Measurements from ENCODE around the gene LRPAP1.

DNA sequence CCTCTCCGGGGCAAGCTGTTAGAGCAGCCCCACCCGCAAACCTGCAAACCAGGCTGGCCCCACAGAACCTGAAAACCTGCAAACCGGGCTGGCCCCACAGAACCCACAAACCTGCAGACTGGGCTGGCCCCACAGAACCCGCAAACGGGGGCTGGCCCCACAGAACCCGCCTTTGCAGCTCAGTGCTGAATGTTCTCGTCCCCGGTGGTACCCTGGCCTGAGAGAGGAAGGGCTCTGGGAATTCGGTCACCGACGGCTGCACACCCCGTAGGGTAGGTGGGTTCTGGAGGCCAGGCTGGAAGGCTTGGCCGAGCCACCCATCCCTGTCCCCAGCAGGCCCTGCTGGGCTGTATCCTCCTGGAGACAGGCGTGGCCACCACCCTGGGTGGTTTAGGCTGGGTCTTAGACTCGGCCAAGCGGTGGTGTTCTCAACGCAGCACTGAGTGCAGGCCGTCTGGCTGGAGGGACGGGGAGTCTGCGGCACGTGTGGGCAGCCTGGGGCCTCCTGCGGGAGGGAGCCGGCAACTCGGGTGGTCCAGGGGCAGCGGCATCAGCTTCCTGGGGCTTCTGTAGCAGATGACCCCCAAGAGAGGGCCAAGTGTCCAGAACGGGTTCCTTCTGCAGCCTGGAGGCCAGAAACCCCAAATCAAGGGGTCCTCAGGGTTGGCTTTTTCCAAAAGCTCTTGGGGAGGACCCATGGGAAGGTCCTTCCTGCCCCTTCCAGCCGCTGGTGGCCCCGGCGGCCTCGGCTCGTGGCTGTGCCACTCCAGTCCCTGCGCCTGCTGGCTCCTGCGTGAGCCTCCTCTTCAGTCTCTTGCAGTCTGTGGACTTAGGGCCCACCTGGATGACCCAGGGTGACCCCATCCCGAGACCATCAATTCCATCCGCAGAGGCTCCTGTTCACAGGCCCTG is 53.5 kb downstream of the LRPAP1 start:
- TF ChIP-seq POLR2AphosphoS5 (IDR thresholded peaks at IDR 0.05) (no peak), POLR2A (IDR thresholded peaks at IDR 0.05) (no peak)

Measured in spleen (tissue), 3 donors.